Measurements from ENCODE around the gene PRKRA.

The PRKRA gene

DNA sequence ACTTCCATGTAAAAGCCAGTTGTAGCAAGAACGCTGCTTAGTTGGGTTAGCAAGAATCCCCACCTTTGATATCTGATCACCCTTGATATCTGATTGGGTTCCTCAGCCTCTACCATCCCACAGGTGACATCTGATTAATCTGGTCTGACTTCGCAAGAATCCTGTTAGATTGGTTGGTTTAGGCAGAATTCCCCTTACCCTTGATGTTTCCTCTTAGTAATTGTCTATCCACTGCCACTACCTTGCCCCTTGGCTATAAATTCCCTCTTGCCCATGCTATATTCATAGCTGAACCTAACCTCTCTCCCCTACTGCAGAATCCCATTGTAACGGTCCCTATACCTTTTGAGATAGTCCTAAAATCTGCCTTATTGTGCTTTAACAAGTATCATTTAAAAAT is 33.1 kb downstream of the PRKRA start:
- Histone ChIP-seq H3F3A (ENCODE audit: control insufficient read depth, insufficient read depth) (no peaks in the 10 kb centered on the region), H3K36me3 (ENCODE audit: control insufficient read depth, low read length) (no peaks in the 10 kb centered on the region), H3K4me3 (ENCODE audit: low read length) (no peak overlapping the region), H3K27ac (ENCODE audit: low read depth, low read length) (no peak overlapping the region), H3K4me1 (ENCODE audit: control insufficient read depth, low read length) (peaks cover 14% of the 10 kb centered on the region), H3K27me3 (ENCODE audit: control insufficient read depth, low read length) (no peaks in the 10 kb centered on the region), H4K20me1 (ENCODE audit: control insufficient read depth, insufficient read depth, low read depth, low read length) (no peaks in the 10 kb centered on the region), H3K9me2 (replicated peaks; ENCODE audit: control insufficient read depth, low read length) (no peaks in the 10 kb centered on the region), H3K4me2 (ENCODE audit: low read length) (no peak overlapping the region), H3K79me2 (ENCODE audit: control insufficient read depth, low read length) (peaks cover 5% of the 10 kb centered on the region), H3K9me3 (ENCODE audit: control insufficient read depth, insufficient read depth, low read length) (no peaks in the 10 kb centered on the region)
- TF ChIP-seq, protein P1, sequence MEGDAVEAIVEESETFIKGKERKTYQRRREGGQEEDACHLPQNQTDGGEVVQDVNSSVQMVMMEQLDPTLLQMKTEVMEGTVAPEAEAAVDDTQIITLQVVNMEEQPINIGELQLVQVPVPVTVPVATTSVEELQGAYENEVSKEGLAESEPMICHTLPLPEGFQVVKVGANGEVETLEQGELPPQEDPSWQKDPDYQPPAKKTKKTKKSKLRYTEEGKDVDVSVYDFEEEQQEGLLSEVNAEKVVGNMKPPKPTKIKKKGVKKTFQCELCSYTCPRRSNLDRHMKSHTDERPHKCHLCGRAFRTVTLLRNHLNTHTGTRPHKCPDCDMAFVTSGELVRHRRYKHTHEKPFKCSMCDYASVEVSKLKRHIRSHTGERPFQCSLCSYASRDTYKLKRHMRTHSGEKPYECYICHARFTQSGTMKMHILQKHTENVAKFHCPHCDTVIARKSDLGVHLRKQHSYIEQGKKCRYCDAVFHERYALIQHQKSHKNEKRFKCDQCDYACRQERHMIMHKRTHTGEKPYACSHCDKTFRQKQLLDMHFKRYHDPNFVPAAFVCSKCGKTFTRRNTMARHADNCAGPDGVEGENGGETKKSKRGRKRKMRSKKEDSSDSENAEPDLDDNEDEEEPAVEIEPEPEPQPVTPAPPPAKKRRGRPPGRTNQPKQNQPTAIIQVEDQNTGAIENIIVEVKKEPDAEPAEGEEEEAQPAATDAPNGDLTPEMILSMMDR (IDR thresholded peaks at IDR 0.05; ENCODE audit: low read depth, low read length, poor library complexity, severe bottlenecking) = no peak
- no peak for TF ChIP-seq EZH2phosphoT487 (IDR thresholded peaks at IDR 0.05; ENCODE audit: borderline replicate concordance, low read length)

DNA sequence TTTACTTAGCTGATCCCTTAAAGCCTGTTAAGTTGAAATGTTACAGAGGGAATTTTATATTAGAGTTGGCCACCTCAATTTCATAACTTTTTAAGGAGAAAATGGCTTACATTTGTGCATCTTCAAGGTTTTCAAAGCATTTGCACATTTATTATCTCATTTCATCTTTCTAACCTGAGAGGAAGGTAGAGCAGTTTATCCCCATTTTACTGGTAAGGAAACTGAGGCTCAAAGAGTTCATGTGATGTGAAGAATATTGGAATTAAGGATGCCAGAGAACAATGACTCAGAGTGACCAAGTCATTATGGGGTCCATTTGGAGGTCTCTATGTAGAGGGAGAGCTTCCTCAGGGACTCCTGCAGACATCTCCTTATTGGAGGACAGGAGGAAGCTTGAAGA is 35.0 kb downstream of the PRKRA start:
- Histone ChIP-seq H3K9me3 (ENCODE audit: control insufficient read depth, insufficient read depth, low read length) (no peaks in the 10 kb centered on the region), H3K36me3 (ENCODE audit: control insufficient read depth, low read length) (no peaks in the 10 kb centered on the region), H3K4me2 (ENCODE audit: low read length) (no peak overlapping the region), H3K4me1 (ENCODE audit: control insufficient read depth, low read length) (peaks cover 15% of the 10 kb centered on the region), H4K20me1 (ENCODE audit: control insufficient read depth, insufficient read depth, low read depth, low read length) (no peaks in the 10 kb centered on the region), H3F3A (ENCODE audit: control insufficient read depth, insufficient read depth) (no peaks in the 10 kb centered on the region), H3K79me2 (ENCODE audit: control insufficient read depth, low read length) (peaks cover 5% of the 10 kb centered on the region), H3K4me3 (ENCODE audit: low read length) (no peak overlapping the region), H3K27ac (ENCODE audit: low read depth, low read length) (no peak overlapping the region), H3K9me2 (replicated peaks; ENCODE audit: control insufficient read depth, low read length) (no peaks in the 10 kb centered on the region), H3K27me3 (ENCODE audit: control insufficient read depth, low read length) (no peaks in the 10 kb centered on the region)
- TF ChIP-seq, protein P1 (IDR thresholded peaks at IDR 0.05; ENCODE audit: low read depth, low read length, poor library complexity, severe bottlenecking) = no peak
- TF ChIP-seq EZH2phosphoT487 (IDR thresholded peaks at IDR 0.05; ENCODE audit: borderline replicate concordance, low read length) = no peak

DNA sequence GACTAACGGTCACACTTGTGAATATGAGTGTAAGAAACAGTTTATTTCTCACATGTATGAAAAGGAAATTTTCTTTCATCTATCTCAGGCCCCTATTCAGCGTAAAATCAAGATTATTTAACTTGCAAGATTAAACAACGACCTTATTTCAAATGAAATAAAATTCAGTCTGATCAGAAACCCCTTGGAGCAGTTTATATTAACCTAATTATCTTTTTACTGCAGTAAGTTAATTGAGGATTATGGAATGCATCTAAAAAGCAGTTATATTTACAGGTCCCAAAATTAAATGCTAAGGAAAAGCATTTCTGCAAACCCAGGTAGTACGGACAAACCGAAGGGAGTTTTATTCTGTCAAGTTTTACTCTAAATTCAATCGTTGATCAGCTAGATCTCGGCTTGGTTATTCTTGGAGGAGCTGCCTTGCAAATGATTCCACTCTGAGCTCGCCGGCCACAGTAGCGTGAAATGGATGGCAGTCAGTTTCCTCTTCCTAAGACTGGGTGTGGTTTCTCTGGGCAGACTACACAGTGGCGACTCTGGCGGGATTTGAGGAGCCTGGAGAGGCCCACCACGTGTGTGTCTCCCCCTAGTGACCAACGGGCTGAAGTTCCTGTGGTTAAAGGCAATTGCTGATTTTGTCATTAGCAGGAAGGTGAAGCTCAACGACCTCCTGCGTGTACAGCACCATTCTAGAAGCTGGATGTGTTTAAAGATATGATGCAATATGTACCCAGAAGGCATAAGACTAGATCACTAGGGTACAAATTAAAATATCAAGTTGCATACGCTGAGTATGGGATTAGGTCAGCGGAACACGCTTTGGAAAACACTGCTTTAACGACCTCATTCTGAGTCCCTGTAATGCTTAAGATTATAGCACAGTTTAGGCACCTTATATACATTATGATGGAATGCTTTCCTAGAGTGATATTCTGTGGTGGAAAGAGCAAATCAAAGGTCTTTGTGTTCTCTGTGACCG is 36.4 kb downstream of the PRKRA start:
- no peaks in the 10 kb centered on the region for H3K36me3 ChIP-seq (ENCODE audit: control insufficient read depth, low read length)
- H3K27ac ChIP-seq (ENCODE audit: low read depth, low read length) = peak overlapping the region; percentile 7; the same call in 1 of the 2 replicates
- no peaks in the 10 kb centered on the region for H3F3A ChIP-seq (ENCODE audit: control insufficient read depth, insufficient read depth)
- TF ChIP-seq EZH2phosphoT487 (IDR thresholded peaks at IDR 0.05; ENCODE audit: borderline replicate concordance, low read length) = no peak
- TF ChIP-seq, protein P1 (IDR thresholded peaks at IDR 0.05; ENCODE audit: low read depth, low read length, poor library complexity, severe bottlenecking) = peak; percentile 93
- H4K20me1 ChIP-seq (ENCODE audit: control insufficient read depth, insufficient read depth, low read depth, low read length) = no peaks in the 10 kb centered on the region
- H3K4me3 ChIP-seq (ENCODE audit: low read length) = peak overlapping the region; percentile 77
- H3K4me2 ChIP-seq (ENCODE audit: low read length) = peak overlapping the region; percentile 73
- H3K9me2 ChIP-seq (replicated peaks; ENCODE audit: control insufficient read depth, low read length) = no peaks in the 10 kb centered on the region
- H3K4me1 ChIP-seq (ENCODE audit: control insufficient read depth, low read length) = peaks cover 15% of the 10 kb centered on the region
- no peaks in the 10 kb centered on the region for H3K27me3 ChIP-seq (ENCODE audit: control insufficient read depth, low read length)
- peaks cover 5% of the 10 kb centered on the region for H3K79me2 ChIP-seq (ENCODE audit: control insufficient read depth, low read length)
- H3K9me3 ChIP-seq (ENCODE audit: control insufficient read depth, insufficient read depth, low read length) = no peaks in the 10 kb centered on the region
